Smooth muscle cell of the brain vasculature (primary cell): ENCODE data around the gene HDAC11.
A peak's percentile ranks its signal among the peaks of the same experiment; 100 is the strongest.
"Not testable (repeated sequence)": the region's sequence is repeated elsewhere in the genome, so short reads cannot be mapped to it uniquely, and the experiment has no call there.

Source experiments
- DNase-seq: peaks from one replicate; pipeline ENCODE4 v3.0.0-alpha.2; 2012; ENCODE audit warnings: low read depth, low spot score

Gene HDAC11

DNA sequence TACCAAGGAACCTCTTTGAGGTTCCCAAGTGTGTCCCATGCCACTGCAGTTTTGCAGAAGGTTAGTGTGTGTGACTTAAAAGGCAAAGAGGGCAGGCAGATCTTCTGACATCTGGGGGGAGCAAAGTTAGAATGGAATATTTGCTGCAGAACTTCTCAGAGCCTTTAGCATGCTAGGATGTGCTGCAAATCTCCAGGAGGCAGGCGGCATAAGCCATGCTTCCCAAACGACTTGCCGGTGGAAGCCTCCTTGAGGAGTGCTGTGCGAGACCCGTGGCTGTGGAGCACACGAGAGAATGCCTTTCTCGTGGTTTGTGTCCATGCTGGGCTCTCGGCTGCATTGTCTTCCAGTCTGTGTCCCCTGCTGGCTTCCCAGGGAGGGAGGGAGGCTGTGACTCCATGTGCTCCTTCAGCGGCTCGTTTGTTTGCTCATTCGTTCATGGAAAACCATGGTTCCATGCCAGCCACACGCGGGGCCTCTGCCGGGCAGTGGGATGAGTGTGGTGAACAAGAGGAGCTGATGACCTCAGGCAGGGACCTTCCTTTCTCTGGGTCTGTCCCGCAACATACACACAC is 13.8 kb downstream of the HDAC11 start:
- no peak for DNase-seq

DNA sequence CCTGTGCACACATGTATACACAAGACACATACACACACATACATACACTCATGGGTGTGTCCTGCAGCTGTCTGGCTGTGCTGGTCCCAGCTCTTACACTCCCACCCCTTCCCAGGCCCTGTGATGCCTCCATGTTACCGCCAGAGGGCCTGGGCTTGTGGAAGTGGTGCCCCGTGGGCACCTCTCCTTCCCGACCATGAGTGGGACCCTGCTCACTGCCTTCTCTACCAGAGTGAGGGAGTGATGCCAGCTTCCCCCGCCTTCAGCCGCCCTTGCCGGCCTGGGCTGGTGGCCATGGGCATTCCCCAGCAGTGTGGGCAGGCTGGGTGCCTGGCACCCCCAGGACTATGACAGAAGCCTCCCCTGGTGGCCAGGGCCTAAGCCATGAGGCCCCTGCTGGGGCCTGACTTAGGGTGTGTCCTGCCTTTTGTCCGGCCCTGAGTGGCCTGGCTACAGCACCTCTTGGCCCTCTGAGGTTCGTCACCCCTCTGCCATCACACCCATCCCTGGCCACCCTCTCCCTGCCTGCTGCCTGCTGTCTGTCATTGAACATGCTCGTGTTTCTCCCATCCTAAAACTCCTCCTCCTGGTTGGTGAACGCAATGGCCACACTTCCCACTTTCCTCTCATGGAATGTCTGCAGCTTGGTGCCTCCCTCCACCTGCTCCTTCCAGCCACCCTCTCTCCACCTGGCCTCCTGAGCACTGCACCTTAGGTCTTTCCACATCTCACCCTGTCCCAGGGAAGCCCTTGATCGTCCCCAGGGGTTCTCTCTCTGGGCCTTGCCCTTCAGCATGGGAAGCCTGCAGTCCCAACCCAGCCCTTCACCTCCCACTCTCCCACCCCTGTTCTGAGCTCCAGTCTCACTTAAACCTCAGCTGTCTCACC is 14.6 kb downstream of the HDAC11 start:
- DNase-seq: no peak

DNA sequence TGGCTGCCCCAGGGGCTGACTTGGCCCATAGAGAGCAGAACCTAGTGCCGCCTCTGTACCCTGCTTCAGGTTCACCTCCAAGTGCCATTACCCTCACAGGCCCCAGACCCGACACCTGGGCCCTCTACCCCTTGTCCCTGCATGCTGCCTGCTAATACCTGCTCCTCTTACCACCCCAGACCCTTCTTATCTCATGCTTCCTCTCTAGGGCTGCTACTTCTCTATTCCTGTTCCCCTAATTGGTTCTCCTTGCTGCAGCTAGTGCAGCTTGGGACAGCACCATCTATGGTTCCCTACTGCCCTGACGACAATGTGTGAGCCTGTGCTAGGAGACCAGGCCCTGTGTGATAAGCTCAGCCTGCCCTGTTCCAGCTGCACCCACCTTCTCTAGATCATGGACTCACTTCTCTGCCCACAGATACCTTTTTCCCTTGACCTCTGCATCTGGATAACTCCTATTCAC is 15.3 kb downstream of the HDAC11 start:
- DNase-seq: no peak

DNA sequence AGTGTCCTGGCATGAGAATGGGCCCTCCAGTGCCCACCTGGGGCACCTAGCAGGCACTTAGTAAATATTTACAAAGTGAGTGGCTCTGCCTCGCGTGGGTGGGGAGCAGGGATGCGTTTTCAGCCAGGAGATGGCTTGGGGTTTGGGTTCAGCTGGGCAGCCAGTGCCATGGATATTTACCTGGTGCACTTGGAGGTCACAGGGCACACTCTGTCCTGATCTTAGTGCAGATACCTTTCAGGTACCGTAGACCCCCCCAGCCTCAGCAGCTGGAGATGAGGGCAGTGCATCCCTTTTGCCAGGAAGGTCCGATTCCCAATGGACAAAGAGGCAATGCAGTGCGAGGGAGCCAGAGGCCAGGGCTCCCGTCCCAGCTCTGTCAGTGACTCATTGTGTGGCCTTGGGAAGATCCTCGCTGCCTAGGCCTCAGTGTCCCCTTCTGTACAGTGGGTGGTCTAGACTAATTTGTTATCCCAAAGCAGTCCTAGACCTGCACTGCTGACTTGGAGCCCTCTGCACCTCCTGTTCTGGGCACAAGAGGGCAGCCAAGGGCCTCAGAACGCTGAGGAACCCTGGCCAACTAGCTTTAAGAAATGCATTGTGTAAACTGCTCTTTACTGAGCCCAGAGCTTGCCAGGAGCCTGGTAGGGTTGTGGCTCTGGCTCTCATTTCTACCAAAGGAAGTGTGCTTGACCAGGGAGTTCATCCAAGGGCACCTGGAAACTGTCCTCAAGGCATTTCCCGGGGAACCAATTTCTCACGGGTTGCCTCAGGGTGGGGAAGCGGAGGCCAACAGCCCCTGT is 16.0 kb downstream of the HDAC11 start:
- peak; percentile 77 for DNase-seq

DNA sequence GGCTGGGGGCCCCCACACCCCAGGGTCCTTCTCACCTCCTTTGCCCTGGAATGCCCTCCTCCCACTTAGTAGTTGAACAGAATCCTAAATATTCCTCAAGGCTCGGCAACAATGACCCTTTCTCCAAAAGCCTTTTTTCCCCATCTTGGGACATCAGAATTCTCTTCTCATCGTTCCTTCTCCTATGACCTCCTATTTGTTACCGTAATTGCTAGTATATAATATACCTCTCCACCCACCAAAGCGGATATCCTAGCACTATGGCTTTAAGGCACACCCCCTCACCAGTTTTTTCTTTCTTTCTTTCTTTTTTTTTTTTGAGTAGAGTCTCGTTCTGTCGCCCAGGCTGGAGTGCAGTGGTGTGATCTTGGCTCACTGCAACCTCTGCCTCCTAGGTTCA is 16.8 kb downstream of the HDAC11 start:
- DNase-seq: no peak

DNA sequence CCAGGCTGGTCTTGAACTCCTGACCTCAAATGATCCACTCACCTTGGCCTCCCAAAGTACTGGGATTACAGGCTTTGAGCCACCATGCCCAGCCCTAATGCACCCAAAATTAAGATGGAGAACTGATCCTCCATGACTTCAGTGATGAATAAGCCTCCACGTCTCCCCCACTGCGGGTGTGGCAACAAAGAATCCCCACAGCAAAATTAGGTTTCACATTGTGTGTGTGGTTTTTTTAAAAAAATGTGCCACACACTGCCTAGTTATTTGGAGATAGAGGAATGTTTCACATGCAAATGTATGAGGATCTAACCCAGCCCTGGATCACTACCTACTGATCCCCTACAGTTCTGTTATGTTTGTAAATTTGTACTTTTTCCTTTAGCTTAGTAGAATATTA is 17.3 kb downstream of the HDAC11 start:
- DNase-seq: no peak

DNA sequence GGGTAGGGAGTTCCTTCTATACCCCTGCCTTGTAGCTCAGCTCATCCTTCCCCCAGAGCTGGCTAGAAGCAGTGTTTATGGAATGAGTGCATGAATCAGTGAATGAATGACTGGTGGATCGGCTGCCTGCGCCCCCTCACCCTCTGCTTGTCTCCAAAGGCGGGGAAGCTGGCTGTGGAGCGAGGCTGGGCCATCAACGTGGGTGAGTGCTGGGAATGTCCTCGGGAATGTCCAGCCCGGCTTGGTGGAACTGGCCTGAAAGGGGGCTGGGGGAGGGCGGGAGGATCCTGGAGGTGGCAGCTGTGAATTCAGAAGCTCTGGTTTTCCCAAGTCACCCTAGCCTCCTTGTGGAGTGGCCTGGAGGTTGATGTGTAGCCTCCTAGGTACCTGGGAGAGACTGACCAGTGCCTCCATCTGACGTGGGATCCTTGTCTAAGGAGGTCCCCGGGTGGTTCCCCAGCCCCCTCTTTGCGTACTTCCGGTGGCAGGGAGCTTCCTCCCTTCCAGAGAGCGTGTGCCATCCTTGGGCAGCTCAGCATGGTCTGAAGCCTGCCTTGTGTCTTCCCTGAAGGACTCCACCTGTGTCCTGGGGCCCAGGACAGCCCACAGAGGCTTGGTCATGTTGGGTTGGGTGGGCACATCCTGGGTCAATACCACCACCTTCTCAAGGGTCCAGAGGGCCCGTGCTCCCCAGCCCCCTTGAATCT is 18.4 kb downstream of the HDAC11 start:
- DNase-seq: no peak

DNA sequence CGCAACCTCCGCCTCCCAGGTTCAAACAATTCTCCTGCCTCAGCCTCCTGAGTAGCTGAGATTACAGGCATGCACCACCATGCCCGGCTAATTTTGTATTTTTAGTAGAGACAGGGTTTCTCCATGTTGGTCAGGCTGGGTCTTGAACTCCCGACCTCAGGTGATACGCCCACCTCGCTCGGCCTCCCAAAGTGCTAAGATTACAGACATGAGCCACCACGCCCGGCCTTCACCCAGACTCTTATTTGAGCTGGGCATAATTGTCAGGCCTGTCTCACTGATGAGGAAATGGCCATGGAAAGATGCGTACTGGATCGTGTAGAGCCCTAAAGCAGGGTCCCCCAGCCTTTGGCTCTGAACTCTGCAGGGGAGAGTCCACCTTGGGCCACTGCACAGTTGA is 19.1 kb downstream of the HDAC11 start:
- not testable (repeated sequence) for DNase-seq

DNA sequence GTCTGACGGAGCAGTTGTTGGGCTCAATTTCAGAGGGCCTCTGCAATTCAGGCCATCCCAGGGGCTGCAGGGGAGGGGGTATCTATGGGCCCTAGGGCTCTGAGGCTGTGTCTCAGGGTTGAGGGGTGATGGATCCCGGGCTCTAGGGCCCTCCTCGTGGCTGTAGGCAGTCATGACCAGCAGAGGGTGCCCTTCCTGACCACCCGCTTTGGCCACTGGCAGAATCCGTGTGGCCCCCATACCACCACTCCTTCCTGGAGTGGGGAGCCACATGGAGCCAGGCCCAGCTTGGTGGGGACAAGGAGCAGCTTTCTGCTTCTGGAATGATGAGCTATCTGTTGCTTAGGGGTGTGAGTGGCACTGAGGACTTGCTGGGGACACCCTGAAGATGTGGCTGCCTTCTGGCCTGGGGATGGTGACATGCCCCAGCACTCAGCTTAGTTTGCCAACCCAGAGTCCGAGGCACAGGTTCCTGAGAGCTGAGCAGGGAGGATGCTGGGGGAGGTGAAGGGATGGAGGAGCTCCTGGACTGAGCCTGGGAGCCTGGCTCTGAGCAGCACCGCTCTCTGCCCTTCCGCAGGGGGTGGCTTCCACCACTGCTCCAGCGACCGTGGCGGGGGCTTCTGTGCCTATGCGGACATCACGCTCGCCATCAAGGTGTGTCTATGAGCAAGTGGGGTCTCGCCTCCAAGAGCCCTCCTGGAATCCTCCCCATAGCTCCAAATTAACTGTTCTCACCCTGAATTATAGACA is 20.2 kb downstream of the HDAC11 start:
- DNase-seq: no peak

DNA sequence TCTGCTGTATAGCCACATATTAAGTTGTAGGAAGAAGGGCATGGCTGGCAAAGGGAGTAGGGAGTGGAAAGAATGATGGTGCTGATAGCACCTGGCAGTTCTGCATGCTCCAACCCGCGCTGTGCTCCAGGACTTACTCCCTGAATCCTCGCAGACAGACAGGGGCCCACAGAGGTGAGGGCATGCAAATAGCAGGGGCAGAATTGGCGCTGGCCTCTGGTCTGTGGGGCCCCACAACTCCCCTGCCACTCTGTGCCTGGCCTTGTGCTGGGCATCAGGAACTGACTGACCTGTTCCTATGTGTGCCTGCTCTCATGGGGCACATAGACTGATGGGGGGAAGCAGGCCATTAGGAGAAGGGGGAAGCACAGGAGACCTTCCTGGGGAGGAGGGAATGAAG is 20.9 kb downstream of the HDAC11 start:
- no peak for DNase-seq

DNA sequence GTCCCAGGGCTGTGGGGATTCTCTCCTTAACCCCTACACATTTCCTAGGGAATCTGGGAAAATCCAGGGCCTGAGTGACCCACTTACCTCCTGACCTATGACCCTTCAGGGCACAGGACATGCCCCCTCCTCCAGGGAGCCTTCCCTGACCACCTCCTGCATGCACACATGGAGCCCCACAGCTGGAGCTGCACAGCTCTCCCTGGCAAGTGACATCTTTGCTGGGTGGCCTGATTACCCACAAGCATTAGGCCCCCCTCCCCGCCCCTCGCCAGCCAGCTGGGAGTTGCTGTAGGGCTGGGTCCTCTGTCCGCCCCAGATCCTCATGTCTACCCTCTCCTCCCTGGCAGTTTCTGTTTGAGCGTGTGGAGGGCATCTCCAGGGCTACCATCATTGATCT is 21.4 kb downstream of the HDAC11 start:
- DNase-seq: no peak

DNA sequence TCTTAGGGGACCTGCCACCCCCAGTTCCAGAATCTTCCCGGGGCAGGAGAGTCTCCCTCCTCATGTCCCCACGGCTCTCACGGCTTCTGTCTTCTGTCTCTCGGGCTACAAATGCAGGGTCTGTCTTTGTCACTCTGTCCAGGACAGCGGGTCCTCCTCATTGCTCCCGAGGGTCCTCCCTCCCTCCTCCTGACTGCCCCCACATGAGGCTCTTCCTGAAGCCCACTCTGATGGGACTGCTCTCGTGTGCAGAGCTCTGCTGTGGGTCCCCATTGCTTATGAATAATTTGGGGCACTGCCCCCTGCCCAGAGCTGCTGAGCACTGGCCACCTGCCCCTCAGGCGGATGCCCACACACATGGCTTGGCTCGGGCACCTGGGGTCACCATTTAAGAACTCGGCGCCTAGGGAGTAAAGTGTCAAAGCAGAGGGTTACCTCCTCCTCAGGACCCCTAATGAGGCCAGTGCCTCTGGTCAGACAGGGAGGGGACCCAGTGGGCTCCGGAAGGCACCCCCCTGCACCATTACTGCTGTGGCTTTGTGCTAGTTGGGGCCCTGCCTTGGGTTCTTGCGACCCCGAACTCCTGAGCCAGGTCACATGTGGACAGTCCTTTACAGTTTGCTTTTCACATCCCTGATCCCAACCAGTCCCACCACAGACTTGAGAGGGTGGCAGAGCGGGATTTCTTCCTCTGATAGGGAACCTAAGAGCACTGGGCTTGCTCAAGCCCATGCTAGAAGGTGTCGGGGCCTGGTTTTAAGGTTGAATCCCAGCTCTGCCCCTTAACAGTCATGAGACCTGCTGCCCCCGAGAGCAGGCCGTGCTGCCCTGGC is 22.1 kb downstream of the HDAC11 start:
- no peak for DNase-seq

DNA sequence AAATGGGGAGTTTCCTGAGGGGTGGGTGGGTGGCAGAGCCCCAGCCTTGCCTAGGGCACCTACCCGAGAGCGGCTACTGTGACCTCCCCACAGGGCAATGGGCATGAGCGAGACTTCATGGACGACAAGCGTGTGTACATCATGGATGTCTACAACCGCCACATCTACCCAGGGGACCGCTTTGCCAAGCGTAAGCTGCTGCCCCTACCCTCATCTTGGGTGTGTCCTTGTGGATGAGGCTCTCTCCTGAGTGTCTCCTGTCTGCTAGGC is 22.6 kb downstream of the HDAC11 start:
- no peak for DNase-seq

DNA sequence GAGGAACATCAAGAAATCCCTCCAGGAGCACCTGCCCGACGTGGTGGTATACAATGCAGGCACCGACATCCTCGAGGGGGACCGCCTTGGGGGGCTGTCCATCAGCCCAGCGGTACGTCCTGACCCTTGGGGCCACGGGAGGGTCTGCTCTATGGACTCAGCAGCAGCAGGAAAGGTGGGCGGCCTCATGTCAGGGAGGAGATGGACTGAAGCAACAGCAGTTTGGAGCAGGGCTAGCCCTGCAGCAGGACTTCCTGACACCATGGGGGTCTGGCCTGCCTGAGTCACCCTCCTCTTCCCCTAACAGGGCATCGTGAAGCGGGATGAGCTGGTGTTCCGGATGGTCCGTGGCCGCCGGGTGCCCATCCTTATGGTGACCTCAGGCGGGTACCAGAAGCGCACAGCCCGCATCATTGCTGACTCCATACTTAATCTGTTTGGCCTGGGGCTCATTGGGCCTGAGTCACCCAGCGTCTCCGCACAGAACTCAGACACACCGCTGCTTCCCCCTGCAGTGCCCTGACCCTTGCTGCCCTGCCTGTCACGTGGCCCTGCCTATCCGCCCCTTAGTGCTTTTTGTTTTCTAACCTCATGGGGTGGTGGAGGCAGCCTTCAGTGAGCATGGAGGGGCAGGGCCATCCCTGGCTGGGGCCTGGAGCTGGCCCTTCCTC is 24.2 kb downstream of the HDAC11 start:
- peak; percentile 83 for DNase-seq

DNA sequence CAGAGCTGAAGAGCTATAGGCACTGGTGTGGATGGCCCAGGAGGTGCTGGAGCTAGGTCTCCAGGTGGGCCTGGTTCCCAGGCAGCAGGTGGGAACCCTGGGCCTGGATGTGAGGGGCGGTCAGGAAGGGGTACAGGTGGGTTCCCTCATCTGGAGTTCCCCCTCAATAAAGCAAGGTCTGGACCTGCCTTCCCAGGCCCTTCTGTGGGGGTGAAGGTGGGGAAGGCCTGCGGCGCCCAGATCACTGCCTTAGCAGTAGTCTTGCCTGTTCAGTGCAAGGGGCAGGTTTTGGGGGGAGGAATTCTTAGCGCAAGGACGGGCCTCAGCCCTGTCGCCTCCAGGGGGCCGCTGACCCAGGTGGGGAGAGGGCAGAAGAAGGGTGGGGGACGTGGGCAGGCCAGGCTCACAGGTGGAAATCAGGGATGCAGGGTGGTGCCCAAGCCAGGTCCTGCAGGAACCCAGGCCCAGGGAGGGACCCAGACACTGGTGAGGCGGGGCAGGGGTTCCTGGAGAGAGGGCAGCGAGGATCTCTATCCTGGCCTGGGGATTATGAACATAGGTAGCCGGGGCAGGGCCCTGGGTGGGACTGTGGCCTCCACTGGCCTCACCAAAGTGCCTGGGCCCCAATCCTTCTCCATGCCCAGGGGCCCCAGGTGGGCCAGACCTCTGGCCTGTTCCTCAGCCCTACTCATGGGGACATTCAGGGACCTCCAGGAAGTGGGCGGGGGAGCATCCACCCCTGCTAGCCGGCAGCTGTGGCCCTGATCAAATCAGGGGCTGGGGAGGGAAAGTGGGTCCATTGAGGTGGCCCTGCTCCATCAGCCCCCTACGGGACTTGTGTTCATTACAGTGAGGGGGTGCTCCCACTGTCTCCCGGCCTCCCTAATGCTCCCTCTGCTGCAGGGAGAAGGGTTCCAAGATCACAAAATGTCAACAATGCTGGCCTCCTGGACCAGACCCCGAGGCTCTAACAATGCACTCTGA is 25.3 kb downstream of the HDAC11 start:
- no peak for DNase-seq

DNA sequence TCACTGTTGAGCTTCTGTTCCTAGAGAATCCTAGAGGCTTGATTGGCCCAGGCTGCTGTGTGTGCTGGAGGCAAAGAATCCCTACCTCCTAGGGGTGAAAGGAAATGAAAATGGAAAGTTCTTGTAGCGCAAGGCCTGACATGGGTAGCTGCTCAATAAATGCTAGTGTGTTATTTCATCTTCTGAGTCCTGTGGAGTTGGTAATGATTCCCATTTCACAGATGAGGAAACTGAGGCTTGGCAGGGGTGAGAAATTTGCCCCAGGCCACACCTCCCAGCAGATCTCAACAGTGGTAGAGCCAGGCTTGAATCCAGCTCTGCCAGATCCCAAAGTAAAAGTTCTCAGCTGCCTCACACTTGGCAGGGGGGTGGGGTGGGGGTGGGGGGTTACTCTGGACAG is 26.1 kb downstream of the HDAC11 start:
- no peak for DNase-seq

DNA sequence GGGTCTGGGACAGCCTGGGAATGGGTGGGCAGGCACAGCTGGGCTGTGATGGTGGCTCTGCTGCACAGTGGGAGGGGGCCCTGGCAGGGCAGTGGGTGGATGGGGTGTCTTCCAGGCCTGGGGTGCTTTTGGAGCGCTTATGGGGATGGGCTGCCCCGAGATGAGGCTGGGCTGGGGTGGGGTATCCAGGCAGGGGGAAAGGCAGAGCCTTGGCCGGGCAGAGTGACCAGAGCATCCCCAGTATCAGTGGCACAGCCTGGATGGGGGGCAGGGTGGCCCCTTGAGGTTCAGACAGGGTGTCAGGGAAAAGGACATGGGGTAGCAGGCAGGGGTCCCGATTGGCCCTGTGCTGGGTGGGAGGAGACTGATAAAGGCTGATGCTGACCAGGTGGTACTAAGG is 26.6 kb downstream of the HDAC11 start:
- no peak for DNase-seq

DNA sequence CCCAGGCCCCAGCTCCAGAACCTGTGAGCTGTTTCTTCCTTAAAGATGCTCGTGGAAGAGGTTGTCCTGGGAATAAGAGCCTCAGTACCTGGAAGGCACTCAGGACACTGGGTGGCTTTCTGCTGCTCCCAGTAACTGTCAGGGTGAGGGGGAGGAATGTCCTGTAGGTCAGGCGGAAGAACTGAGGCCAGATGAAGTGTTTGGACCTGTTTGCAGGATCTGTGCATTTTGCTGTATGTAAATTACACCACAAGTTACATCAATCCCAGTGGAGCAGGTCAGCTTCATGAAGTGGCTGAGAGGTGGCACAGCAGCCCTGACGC is 27.1 kb downstream of the HDAC11 start:
- DNase-seq: no peak
